ENCODE data around the gene ENDOV. TPM values are rescaled to one million over a fixed set of nuclear protein-coding genes. Genes with fewer than 3 reads are reported as not detected.

Gene ENDOV
- total and polyA plus RNA-seq, 2 of the 13 experiments (the other 11 are each of a cell fraction or from before 2014, with no cell fraction given), result 15.1 to 17.1 TPM

DNA sequence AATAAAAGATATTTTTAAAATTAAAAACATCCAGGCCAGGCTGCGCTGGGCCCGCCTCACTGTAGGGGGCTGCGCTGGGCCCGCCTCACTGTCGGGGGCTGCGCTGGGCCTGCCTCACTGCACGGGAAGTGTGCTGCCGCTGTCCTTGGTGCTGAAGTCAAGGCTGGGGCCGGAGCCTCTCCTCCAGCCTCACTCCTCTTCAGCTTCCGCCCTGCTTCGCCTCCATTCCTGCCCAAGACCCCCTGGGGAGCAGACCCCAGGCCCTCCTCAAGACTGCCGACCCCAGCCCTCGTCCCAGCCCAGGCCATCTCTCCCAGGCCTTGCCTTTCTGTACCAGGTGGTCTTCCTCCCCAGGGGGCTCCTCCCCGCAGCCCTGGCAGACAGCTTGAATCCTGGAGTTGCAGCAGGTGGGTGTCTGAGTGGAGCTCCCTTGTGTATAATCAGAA lies 26.2 kb downstream of the ENDOV start (continued):
- TF ChIP-seq ZKSCAN5 (CRISPR knock-in tag; IDR thresholded peaks at IDR 0.05), result peak; percentile 47; the same call in 1 of the 2 replicates
- no peak for TF ChIP-seq SNAPC2 (CRISPR knock-in tag; IDR thresholded peaks at IDR 0.05)
- TF ChIP-seq SIN3A (IDR thresholded peaks at IDR 0.05; ENCODE audit: borderline replicate concordance, low read depth, low read length), result no peak
- TF ChIP-seq, protein P1, sequence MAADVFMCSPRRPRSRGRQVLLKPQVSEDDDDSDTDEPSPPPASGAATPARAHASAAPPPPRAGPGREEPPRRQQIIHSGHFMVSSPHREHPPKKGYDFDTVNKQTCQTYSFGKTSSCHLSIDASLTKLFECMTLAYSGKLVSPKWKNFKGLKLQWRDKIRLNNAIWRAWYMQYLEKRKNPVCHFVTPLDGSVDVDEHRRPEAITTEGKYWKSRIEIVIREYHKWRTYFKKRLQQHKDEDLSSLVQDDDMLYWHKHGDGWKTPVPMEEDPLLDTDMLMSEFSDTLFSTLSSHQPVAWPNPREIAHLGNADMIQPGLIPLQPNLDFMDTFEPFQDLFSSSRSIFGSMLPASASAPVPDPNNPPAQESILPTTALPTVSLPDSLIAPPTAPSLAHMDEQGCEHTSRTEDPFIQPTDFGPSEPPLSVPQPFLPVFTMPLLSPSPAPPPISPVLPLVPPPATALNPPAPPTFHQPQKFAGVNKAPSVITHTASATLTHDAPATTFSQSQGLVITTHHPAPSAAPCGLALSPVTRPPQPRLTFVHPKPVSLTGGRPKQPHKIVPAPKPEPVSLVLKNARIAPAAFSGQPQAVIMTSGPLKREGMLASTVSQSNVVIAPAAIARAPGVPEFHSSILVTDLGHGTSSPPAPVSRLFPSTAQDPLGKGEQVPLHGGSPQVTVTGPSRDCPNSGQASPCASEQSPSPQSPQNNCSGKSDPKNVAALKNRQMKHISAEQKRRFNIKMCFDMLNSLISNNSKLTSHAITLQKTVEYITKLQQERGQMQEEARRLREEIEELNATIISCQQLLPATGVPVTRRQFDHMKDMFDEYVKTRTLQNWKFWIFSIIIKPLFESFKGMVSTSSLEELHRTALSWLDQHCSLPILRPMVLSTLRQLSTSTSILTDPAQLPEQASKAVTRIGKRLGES (CRISPR knock-in tag; IDR thresholded peaks at IDR 0.05; ENCODE audit: borderline replicate concordance), result peak; percentile 93
- TF ChIP-seq, protein P2, sequence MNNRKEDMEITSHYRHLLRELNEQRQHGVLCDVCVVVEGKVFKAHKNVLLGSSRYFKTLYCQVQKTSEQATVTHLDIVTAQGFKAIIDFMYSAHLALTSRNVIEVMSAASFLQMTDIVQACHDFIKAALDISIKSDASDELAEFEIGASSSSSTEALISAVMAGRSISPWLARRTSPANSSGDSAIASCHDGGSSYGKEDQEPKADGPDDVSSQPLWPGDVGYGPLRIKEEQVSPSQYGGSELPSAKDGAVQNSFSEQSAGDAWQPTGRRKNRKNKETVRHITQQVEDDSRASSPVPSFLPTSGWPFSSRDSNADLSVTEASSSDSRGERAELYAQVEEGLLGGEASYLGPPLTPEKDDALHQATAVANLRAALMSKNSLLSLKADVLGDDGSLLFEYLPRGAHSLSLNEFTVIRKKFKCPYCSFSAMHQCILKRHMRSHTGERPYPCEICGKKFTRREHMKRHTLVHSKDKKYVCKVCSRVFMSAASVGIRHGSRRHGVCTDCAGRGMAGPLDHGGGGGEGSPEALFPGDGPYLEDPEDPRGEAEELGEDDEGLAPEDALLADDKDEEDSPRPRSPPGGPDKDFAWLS (CRISPR knock-in tag; IDR thresholded peaks at IDR 0.05; ENCODE audit: borderline replicate concordance), result no peak
- peak; percentile 99 for TF ChIP-seq KLF11 (CRISPR knock-in tag; IDR thresholded peaks at IDR 0.05)
- TF ChIP-seq ISL2 (CRISPR knock-in tag; IDR thresholded peaks at IDR 0.05), result peak; percentile 65; the same call in 1 of the 2 replicates
- peak; percentile 54; the same call in 1 of the 2 replicates for TF ChIP-seq ZNF230 (CRISPR knock-in tag; IDR thresholded peaks at IDR 0.05)
- TF ChIP-seq NPAS2 (CRISPR knock-in tag; IDR thresholded peaks at IDR 0.05; ENCODE audit: borderline replicate concordance), result no peak; the same call in 1 of the 2 replicates
- peak; percentile 86; the same call in 1 of the 2 replicates for TF ChIP-seq ZNF589 (CRISPR knock-in tag; conservative IDR thresholded peaks at IDR 0.05)
- TF ChIP-seq ZMAT5 (CRISPR knock-in tag; IDR thresholded peaks at IDR 0.05; ENCODE audit: borderline replicate concordance, low read depth), result 0 out of 2 replicates have a peak, but pooled peaks have one; percentile 44
- TF ChIP-seq CBX2 (IDR thresholded peaks at IDR 0.05; ENCODE audit: low read depth, low read length), result no peak
- TF ChIP-seq CBX2 (CRISPR knock-in tag; IDR thresholded peaks at IDR 0.05; ENCODE audit: low read depth), result no peak
- no peak for TF ChIP-seq MED8 (CRISPR knock-in tag; IDR thresholded peaks at IDR 0.05; ENCODE audit: insufficient replicate concordance)
- TF ChIP-seq BCL6 (CRISPR knock-in tag; IDR thresholded peaks at IDR 0.05), result peak; percentile 59
- TF ChIP-seq NFKBIZ (CRISPR knock-in tag; IDR thresholded peaks at IDR 0.05), result peak; percentile 95
- peak; percentile 72; the same call in 1 of the 2 replicates for TF ChIP-seq ZBTB7B (CRISPR knock-in tag; IDR thresholded peaks at IDR 0.05)
- no peak for TF ChIP-seq PHF21A (CRISPR knock-in tag; IDR thresholded peaks at IDR 0.05)
- peak; percentile 98; the same call in 1 of the 2 replicates for TF ChIP-seq ZNF773 (CRISPR knock-in tag; IDR thresholded peaks at IDR 0.05; ENCODE audit: borderline replicate concordance)
- peak; percentile 46 for TF ChIP-seq ZFX (CRISPR knock-in tag; IDR thresholded peaks at IDR 0.05; ENCODE audit: low read depth)
- no peak for TF ChIP-seq ZNF562 (CRISPR knock-in tag; IDR thresholded peaks at IDR 0.05; ENCODE audit: borderline replicate concordance)
- 0 out of 2 replicates have a peak, but pooled peaks have one; percentile 60 for TF ChIP-seq ZFP1 (CRISPR knock-in tag; IDR thresholded peaks at IDR 0.05)
- peak; percentile 94 for TF ChIP-seq NFKB2 (CRISPR knock-in tag; IDR thresholded peaks at IDR 0.05; ENCODE audit: borderline replicate concordance)
- TF ChIP-seq, protein P3, sequence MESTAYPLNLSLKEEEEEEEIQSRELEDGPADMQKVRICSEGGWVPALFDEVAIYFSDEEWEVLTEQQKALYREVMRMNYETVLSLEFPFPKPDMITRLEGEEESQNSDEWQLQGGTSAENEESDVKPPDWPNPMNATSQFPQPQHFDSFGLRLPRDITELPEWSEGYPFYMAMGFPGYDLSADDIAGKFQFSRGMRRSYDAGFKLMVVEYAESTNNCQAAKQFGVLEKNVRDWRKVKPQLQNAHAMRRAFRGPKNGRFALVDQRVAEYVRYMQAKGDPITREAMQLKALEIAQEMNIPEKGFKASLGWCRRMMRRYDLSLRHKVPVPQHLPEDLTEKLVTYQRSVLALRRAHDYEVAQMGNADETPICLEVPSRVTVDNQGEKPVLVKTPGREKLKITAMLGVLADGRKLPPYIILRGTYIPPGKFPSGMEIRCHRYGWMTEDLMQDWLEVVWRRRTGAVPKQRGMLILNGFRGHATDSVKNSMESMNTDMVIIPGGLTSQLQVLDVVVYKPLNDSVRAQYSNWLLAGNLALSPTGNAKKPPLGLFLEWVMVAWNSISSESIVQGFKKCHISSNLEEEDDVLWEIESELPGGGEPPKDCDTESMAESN (CRISPR knock-in tag; conservative IDR thresholded peaks at IDR 0.05), result peak; percentile 81
- TF ChIP-seq ESRRA (CRISPR knock-in tag; IDR thresholded peaks at IDR 0.05; ENCODE audit: low read depth), result no peak
